ENCODE results near the gene SSBP4.

SSBP4 gene

GRCh38 chr19:18427743-18428113, 8.5 kb downstream of the SSBP4 start:
- Histone ChIP-seq H3K27ac (0 out of 2 replicates have a peak overlapping the region, but pooled peaks have one; percentile 31), H3K36me3 (ENCODE audit: insufficient read depth, low read length) (peaks cover 4% of the 10 kb centered on the region; the same call in 1 of the 2 replicates), H3K4me3 (no peak overlapping the region), H3K9me3 (ENCODE audit: low read depth, low read length) (no peaks in the 10 kb centered on the region), H3K9ac (ENCODE audit: insufficient read length) (no peak overlapping the region)
- no peak for TF ChIP-seq FOXP2 (optimal IDR thresholded peaks at IDR 0.05; ENCODE audit: control extremely low read depth, extremely low read length, insufficient read depth)
- no peak for TF ChIP-seq POLR2AphosphoS5 (IDR thresholded peaks at IDR 0.05; ENCODE audit: borderline replicate concordance, low read depth, low read length)
- no peak for TF ChIP-seq EZH2 (IDR thresholded peaks at IDR 0.05)
- no peak for DNase-seq (ENCODE audit: low read depth, low spot score)

DNA sequence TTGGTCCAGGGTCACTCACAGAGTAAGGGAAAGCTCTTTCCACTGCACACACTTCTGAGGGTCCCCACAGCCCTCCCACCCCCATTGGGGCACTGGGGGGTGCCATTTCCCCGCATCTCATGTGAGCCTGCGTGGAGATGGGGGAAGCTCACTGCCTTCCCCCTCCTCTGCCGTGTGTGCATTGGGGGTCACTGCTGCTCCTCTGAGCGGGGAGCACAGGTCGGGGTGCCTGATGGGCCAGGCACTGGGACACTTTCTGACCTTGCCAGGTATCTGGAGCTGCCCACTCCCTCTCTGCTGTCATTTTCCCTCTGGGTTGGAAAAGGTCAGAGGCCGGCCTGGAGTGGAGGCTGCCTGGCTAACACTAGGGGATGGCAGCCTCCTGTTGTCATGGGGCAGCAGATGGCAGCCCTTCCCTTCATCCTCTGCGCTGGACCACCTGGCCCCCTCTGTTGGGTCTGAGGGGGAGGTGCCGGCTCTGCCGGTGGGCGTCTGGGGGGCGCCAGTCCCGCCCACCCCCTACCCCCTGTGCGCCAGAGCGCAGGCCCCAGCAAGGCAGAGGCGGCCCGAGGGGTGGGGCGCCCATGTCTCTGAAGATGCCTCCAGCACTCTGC, 9.1 kb downstream of the SSBP4 start:
- no peak for DNase-seq (ENCODE audit: low read depth, low spot score)
- Histone ChIP-seq H3K4me3 (peak overlapping the region; percentile 71), H3K36me3 (ENCODE audit: insufficient read depth, low read length) (peaks cover 4% of the 10 kb centered on the region; the same call in 1 of the 2 replicates), H3K27ac (0 out of 2 replicates have a peak overlapping the region, but pooled peaks have one; percentile 31), H3K9me3 (ENCODE audit: low read depth, low read length) (no peaks in the 10 kb centered on the region), H3K9ac (ENCODE audit: insufficient read length) (no peak overlapping the region)
- no peak for TF ChIP-seq POLR2AphosphoS5 (IDR thresholded peaks at IDR 0.05; ENCODE audit: borderline replicate concordance, low read depth, low read length)
- no peak for TF ChIP-seq FOXP2 (optimal IDR thresholded peaks at IDR 0.05; ENCODE audit: control extremely low read depth, extremely low read length, insufficient read depth)
- no peak for TF ChIP-seq EZH2 (IDR thresholded peaks at IDR 0.05)

- Histone ChIP-seq H3K9ac (ENCODE audit: insufficient read length) (no peak overlapping the region), H3K36me3 (ENCODE audit: insufficient read depth, low read length) (peaks cover 4% of the 10 kb centered on the region; the same call in 1 of the 2 replicates), H3K27ac (peak overlapping the region; percentile 75), H3K9me3 (ENCODE audit: low read depth, low read length) (no peaks in the 10 kb centered on the region), H3K4me3 (peak overlapping the region; percentile 71)
- no peak for DNase-seq (ENCODE audit: low read depth, low spot score)
- TF ChIP-seq POLR2AphosphoS5 (IDR thresholded peaks at IDR 0.05; ENCODE audit: borderline replicate concordance, low read depth, low read length), result no peak
- TF ChIP-seq FOXP2 (optimal IDR thresholded peaks at IDR 0.05; ENCODE audit: control extremely low read depth, extremely low read length, insufficient read depth), result peak; percentile 75
These were observed 9.8 kb downstream of the SSBP4 start for GRCh38 chr19:18428787-18429674.

DNA sequence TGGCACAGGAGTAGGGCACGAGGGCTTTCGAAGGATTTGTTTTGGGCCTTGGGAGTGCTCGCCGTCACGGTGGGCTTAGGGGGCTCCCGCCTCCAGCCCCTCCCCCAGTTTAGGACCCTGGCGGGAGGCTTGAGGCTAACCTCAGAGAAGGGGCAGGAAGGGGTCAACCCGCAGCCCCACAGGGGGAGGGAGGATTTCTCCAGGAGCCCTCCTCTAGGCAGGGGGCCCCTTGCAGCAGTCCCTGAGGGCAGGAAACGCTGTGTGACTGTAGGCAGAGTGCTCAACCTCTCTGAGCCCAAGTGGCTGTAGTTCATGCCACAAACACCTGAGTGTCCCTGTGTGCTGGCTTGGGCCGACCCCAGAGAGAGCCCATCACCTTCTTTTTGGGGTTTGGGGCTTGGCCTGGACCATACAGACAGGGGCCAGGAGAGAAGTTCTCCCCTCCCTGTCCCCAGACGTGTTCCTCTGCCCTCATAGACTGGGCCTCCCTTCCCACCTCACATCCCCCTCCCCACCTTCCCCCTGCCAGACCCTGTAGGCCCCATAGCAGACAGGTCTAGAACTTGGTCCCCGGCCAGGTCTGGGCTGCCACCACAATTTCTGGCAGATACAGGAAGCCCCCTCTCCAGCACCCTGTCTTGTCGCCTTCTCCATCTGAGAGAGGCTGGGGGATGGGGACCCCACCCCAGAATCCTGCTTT, 10.7 kb downstream of the SSBP4 start:
- peaks cover 9% of the 10 kb centered on the region; the same call in 1 of the 2 replicates for H3K36me3 ChIP-seq (ENCODE audit: insufficient read depth, low read length)
- peak overlapping the region; percentile 71 for H3K4me3 ChIP-seq
- no peak for DNase-seq (ENCODE audit: low read depth, low spot score)
- H3K9ac ChIP-seq (ENCODE audit: insufficient read length), result no peak overlapping the region
- H3K9me3 ChIP-seq (ENCODE audit: low read depth, low read length), result no peaks in the 10 kb centered on the region
- TF ChIP-seq FOXP2 (optimal IDR thresholded peaks at IDR 0.05; ENCODE audit: control extremely low read depth, extremely low read length, insufficient read depth) (peak; percentile 20), EZH2 (IDR thresholded peaks at IDR 0.05) (no peak)
- peak overlapping the region; percentile 75 for H3K27ac ChIP-seq

DNA sequence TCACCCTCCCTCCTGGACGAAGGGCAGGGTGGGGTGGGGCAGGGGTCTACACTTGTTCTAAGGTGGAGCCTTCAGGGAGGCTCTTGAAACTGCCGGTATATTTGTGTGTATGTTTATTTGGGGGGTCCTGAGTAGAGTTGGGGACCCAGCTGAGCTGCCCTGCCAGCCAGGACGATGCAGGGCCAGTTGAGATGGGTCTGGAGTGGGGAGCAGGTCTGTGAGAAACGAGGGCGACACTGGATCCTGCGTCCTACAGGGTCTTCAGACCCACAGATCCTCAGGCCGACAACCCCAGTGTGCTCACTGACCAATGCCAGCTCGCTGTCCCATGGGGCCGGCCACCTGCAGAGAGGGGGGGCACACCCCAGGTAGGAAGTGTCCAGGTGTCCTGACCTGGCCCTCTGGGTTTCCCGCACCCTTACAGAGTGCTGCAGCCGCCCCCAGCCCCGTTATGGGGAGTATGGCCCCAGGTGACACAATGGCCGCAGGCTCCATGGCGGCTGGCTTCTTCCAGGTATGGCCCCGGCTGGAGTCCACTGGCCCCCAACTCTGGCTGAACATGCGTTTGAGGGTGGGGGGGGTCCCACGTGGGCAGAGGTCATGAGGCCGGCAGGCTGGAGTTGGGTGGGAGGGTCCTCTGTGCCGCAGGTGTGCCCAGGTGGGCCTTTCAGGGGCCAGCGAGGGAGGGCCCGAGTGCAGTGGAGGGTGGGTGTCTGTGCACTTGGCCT, 11.4 kb downstream of the SSBP4 start:
- DNase-seq (ENCODE audit: low read depth, low spot score), result no peak
- Histone ChIP-seq H3K9ac (ENCODE audit: insufficient read length) (no peak overlapping the region), H3K9me3 (ENCODE audit: low read depth, low read length) (no peaks in the 10 kb centered on the region), H3K4me3 (no peak overlapping the region), H3K36me3 (ENCODE audit: insufficient read depth, low read length) (peaks cover 11% of the 10 kb centered on the region; the same call in 1 of the 2 replicates), H3K27ac (no peak overlapping the region)
- TF ChIP-seq POLR2AphosphoS5 (IDR thresholded peaks at IDR 0.05; ENCODE audit: borderline replicate concordance, low read depth, low read length), result no peak
- TF ChIP-seq FOXP2 (optimal IDR thresholded peaks at IDR 0.05; ENCODE audit: control extremely low read depth, extremely low read length, insufficient read depth), result no peak
- no peak for TF ChIP-seq EZH2 (IDR thresholded peaks at IDR 0.05)

GRCh38 chr19:18431351-18432197, 12.4 kb downstream of the SSBP4 start:
- peak overlapping the region; percentile 7; the same call in 1 of the 2 replicates for H3K27ac ChIP-seq
- DNase-seq (ENCODE audit: low read depth, low spot score), result no peak
- H3K36me3 ChIP-seq (ENCODE audit: insufficient read depth, low read length), result peaks cover 17% of the 10 kb centered on the region; the same call in 1 of the 2 replicates
- H3K9ac ChIP-seq (ENCODE audit: insufficient read length), result no peak overlapping the region
- no peaks in the 10 kb centered on the region for H3K9me3 ChIP-seq (ENCODE audit: low read depth, low read length)
- TF ChIP-seq EZH2 (IDR thresholded peaks at IDR 0.05), result no peak
- no peak for TF ChIP-seq FOXP2 (optimal IDR thresholded peaks at IDR 0.05; ENCODE audit: control extremely low read depth, extremely low read length, insufficient read depth)
- TF ChIP-seq POLR2AphosphoS5 (IDR thresholded peaks at IDR 0.05; ENCODE audit: borderline replicate concordance, low read depth, low read length), result no peak
- no peak overlapping the region for H3K4me3 ChIP-seq

Measured in SK-N-MC (cell line).